ENCODE data around the gene DTHD1. TPM values are rescaled to one million over a fixed set of nuclear protein-coding genes. Genes with fewer than 3 reads are reported as not detected.

DTHD1 gene
- total and polyA plus RNA-seq, 7 donors: 0.01 to 0.15 (median 0.07) TPM; not detected in 4

- no peak for TF ChIP-seq CTCF (IDR thresholded peaks at IDR 0.05)
- DNase-seq (no peak), ATAC-seq (no peak)
- H3K27ac ChIP-seq: no peak overlapping the region
- no peaks in the 10 kb centered on the region for H3K4me1 ChIP-seq
- H3K27me3 ChIP-seq (ENCODE audit: insufficient read depth in 3 of 3, low read length in 2 of 3): no peaks in the 10 kb centered on the region
- no peak overlapping the region for H3K4me3 ChIP-seq
- 51 to 68% (median 57%) methylated on average over 2 of the region's 2 CpGs for WGBS, 3 donors
- H3K36me3 ChIP-seq (ENCODE audit: insufficient read depth in 1 of 2, low read depth in 1 of 2): no peaks in the 10 kb centered on the region
- intact Hi-C loops (cut with DNase I): no loop called here
- H3K9me3 ChIP-seq: no peaks in the 10 kb centered on the region
Observed at GRCh38 chr4:36267486-36268268, 13.7 kb upstream of the DTHD1 start.

GRCh38 chr4:36269101-36269500 lies 12.3 kb upstream of the DTHD1 start:
- TF ChIP-seq CTCF (IDR thresholded peaks at IDR 0.05): no peak
- H3K27ac ChIP-seq: no peak overlapping the region
- no peaks in the 10 kb centered on the region for H3K27me3 ChIP-seq (ENCODE audit: insufficient read depth in 3 of 3, low read length in 2 of 3)
- intact Hi-C loops (cut with DNase I): no loop called here
- WGBS, 3 donors: 69 to 72% (median 69%) methylated on average over 4 of the region's 4 CpGs
- ATAC-seq (no peak), DNase-seq (no peak)
- no peak overlapping the region for H3K4me3 ChIP-seq
- H3K36me3 ChIP-seq (ENCODE audit: insufficient read depth in 1 of 2, low read depth in 1 of 2): no peaks in the 10 kb centered on the region
- H3K9me3 ChIP-seq: no peaks in the 10 kb centered on the region
- no peaks in the 10 kb centered on the region for H3K4me1 ChIP-seq

- Histone ChIP-seq H3K36me3 (ENCODE audit: insufficient read depth in 1 of 2, low read depth in 1 of 2) (no peaks in the 10 kb centered on the region), H3K27me3 (ENCODE audit: insufficient read depth in 3 of 3, low read length in 2 of 3) (no peaks in the 10 kb centered on the region), H3K27ac (no peak overlapping the region), H3K4me3 (no peak overlapping the region), H3K9me3 (no peaks in the 10 kb centered on the region), H3K4me1 (no peaks in the 10 kb centered on the region)
- ATAC-seq: no peak
- 70 to 77% (median 73%) methylated on average over 5 of the region's 5 CpGs for WGBS, 3 donors
- TF ChIP-seq CTCF (IDR thresholded peaks at IDR 0.05): no peak
- no peak for DNase-seq
- intact Hi-C loops (cut with DNase I): no loop called here
Observed at GRCh38 chr4:36269533-36270173, 11.8 kb upstream of the DTHD1 start.

- no peak overlapping the region for H3K27ac ChIP-seq
- no peak overlapping the region for H3K4me3 ChIP-seq
- no peaks in the 10 kb centered on the region for H3K4me1 ChIP-seq
- no peak for TF ChIP-seq CTCF (IDR thresholded peaks at IDR 0.05)
- DNase-seq (no peak), ATAC-seq (no peak)
- WGBS, 3 donors: 84 to 92% (median 89%) methylated on average over 4 of the region's 4 CpGs
- no peaks in the 10 kb centered on the region for H3K27me3 ChIP-seq (ENCODE audit: insufficient read depth in 3 of 3, low read length in 2 of 3)
- H3K9me3 ChIP-seq: no peaks in the 10 kb centered on the region
- no peaks in the 10 kb centered on the region for H3K36me3 ChIP-seq (ENCODE audit: insufficient read depth in 1 of 2, low read depth in 1 of 2)
- intact Hi-C loops (cut with DNase I): no loop called here
Observed at GRCh38 chr4:36273276-36273675, 8.1 kb upstream of the DTHD1 start.
